SU-DHL-6 (cell line): ENCODE results near the gene MT1A.

ENCODE experiments used
- EZH2phosphoT487 ChIP-seq: fragments of 200-600 bp; sonication (generic), shearing (Covaris generic); conservative IDR thresholded peaks from 2 replicates; pipeline ENCODE4 v1.6.1; 2018; ENCODE audit warnings: mild to moderate bottlenecking, antibody characterized with exemption, low read length, moderate library complexity, mixed read lengths
- TF ChIP-seq, protein P1 (sequence below): fragments of 200-600 bp; sonication (generic); IDR thresholded peaks from one replicate; pipeline ENCODE4 v1.5.1; 2017; ENCODE audit warnings: antibody characterized with exemption, mild to moderate bottlenecking, low read length, moderate library complexity; ENCODE audit not compliant: insufficient read depth, poor library complexity, severe bottlenecking

DNA sequence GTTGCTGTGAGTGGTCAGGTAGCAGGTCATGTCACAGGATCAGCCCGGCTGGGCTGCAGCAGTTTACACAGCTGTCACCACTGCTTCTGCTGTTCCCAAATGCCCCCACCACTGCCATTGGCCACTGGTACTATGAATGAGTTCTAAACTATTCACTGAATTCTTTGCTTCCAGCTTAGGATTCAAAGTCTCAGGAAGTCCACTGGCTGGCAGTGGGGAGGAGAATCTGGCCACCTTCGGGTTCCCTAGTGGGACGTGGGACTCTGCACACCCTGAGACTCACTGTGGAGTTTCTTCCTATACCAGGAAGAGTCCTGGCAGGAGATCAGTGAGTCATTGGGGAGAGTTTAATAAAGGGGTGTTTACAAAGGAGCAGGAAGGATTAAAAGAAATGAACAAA is 50.7 kb downstream of the MT1A start:
- TF ChIP-seq EZH2phosphoT487: no peak
- TF ChIP-seq, protein P1, sequence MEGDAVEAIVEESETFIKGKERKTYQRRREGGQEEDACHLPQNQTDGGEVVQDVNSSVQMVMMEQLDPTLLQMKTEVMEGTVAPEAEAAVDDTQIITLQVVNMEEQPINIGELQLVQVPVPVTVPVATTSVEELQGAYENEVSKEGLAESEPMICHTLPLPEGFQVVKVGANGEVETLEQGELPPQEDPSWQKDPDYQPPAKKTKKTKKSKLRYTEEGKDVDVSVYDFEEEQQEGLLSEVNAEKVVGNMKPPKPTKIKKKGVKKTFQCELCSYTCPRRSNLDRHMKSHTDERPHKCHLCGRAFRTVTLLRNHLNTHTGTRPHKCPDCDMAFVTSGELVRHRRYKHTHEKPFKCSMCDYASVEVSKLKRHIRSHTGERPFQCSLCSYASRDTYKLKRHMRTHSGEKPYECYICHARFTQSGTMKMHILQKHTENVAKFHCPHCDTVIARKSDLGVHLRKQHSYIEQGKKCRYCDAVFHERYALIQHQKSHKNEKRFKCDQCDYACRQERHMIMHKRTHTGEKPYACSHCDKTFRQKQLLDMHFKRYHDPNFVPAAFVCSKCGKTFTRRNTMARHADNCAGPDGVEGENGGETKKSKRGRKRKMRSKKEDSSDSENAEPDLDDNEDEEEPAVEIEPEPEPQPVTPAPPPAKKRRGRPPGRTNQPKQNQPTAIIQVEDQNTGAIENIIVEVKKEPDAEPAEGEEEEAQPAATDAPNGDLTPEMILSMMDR: no peak
